Mesendoderm (in vitro differentiated cells): ENCODE results near the gene TBC1D22B.
"Not testable (repeated sequence)": the region's sequence is repeated elsewhere in the genome, so short reads cannot be mapped to it uniquely, and the experiment has no call there.

Source experiments
- DNase-seq: peaks from one replicate; pipeline ENCODE4 v3.0.0; 2013
- H2AK5ac ChIP-seq: 2 replicates; pipeline ENCODE4 v1.6.1; 2013; ENCODE audit warnings: low read length, inconsistent platforms
- H2BK120ac ChIP-seq: 2 replicates; pipeline ENCODE4 v1.6.1; 2013; ENCODE audit warnings: low read depth, mild to moderate bottlenecking, low read length, moderate library complexity, mixed read lengths
- H2BK15ac ChIP-seq: replicated peaks from 2 replicates; pipeline ENCODE4 v1.6.1; 2013; ENCODE audit warnings: low read depth, mild to moderate bottlenecking, moderate library complexity
- H2BK5ac ChIP-seq: 2 replicates; pipeline ENCODE4 v1.6.1; 2013; ENCODE audit warnings: low read length, inconsistent platforms
- H3K18ac ChIP-seq: 2 replicates; pipeline ENCODE4 v1.6.1; 2013; ENCODE audit warnings: mild to moderate bottlenecking, low read length, mixed read lengths
- H3K23ac ChIP-seq: one replicate; pipeline ENCODE4 v1.6.1; 2013; ENCODE audit warnings: low read length
- H3K27ac ChIP-seq: 2 replicates; pipeline ENCODE4 v1.5.1; 2013; ENCODE audit warnings: low read depth, mild to moderate bottlenecking, inconsistent platforms, low read length, moderate library complexity
- H3K27me3 ChIP-seq: 2 replicates; pipeline ENCODE4 v1.6.1; 2013; ENCODE audit warnings: low read length, control low read depth, mild to moderate bottlenecking, inconsistent platforms; ENCODE audit not compliant: insufficient read depth, poor library complexity
- H3K36me3 ChIP-seq: 2 replicates; pipeline ENCODE4 v1.6.1; 2013; ENCODE audit warnings: low read length, inconsistent platforms; ENCODE audit not compliant: control insufficient read depth, insufficient read depth
- H3K4ac ChIP-seq: one replicate; pipeline ENCODE4 v1.6.1; 2013; ENCODE audit warnings: low read depth, mild to moderate bottlenecking, low read length, moderate library complexity
- H3K4me1 ChIP-seq: 2 replicates; pipeline ENCODE4 v1.6.1; 2013; ENCODE audit warnings: low read depth, low read length, inconsistent platforms; ENCODE audit not compliant: control insufficient read depth
- H3K4me2 ChIP-seq: 2 replicates; pipeline ENCODE4 v1.6.1; 2013; ENCODE audit warnings: low read length
- H3K4me3 ChIP-seq: 2 replicates; pipeline ENCODE4 v1.5.1; 2013; ENCODE audit warnings: mild to moderate bottlenecking, low read length
- H3K56ac ChIP-seq: one replicate; pipeline ENCODE4 v1.6.1; 2013; ENCODE audit warnings: low read length
- H3K79me1 ChIP-seq: 2 replicates; pipeline ENCODE4 v1.6.1; 2013; ENCODE audit warnings: low read length, inconsistent platforms
- H3K79me2 ChIP-seq: 2 replicates; pipeline ENCODE4 v1.6.1; 2013; ENCODE audit warnings: mild to moderate bottlenecking, low read length; ENCODE audit not compliant: control insufficient read depth, insufficient read depth
- H3K9ac ChIP-seq: 2 replicates; pipeline ENCODE4 v1.6.1; 2013; ENCODE audit warnings: low read length, inconsistent platforms
- H4K5ac ChIP-seq: one replicate; pipeline ENCODE4 v1.6.1; 2013; ENCODE audit warnings: low read length
- H4K8ac ChIP-seq: one replicate; pipeline ENCODE4 v1.6.1; 2013; ENCODE audit warnings: low read depth, mild to moderate bottlenecking, control low read depth, low read length, moderate library complexity
- WGBS: extraction: QIAGEN DNeasy Blood & Tissue Kit; methylation state at CpG from one replicate; pipeline ENCODE4 v1.1.7; 2013; ENCODE audit warnings: low lambda C conversion rate, missing lambda C conversion rate; ENCODE audit not compliant: insufficient coverage; ENCODE audit errors: extremely low coverage; 5-methylcytosine and 5-hydroxymethylcytosine counted together

The TBC1D22B gene

GRCh38 chr6:37288247-37288646 is 30.7 kb downstream of the TBC1D22B start:
- Histone ChIP-seq H3K4ac (no peak overlapping the region), H4K8ac (no peak overlapping the region), H4K5ac (no peak overlapping the region), H3K79me1 (no peaks in the 10 kb centered on the region), H2BK120ac (no peak overlapping the region), H2AK5ac (no peak overlapping the region), H2BK5ac (no peak overlapping the region), H3K27ac (no peak overlapping the region), H2BK15ac (no peak overlapping the region), H3K23ac (no peak overlapping the region), H3K4me3 (no peak overlapping the region), H3K4me1 (no peaks in the 10 kb centered on the region), H3K36me3 (peaks cover 10% of the 10 kb centered on the region), H3K4me2 (no peak overlapping the region), H3K79me2 (no peaks in the 10 kb centered on the region), H3K18ac (no peak overlapping the region), H3K56ac (no peak overlapping the region), H3K27me3 (no peaks in the 10 kb centered on the region), H3K9ac (no peak overlapping the region)
- no peak for DNase-seq
- no CpG with 5 or more reads among the region's 2 CpGs for WGBS

GRCh38 chr6:37289931-37290330 is 32.4 kb downstream of the TBC1D22B start:
- H2AK5ac ChIP-seq: no peak overlapping the region
- no peak overlapping the region for H2BK120ac ChIP-seq
- DNase-seq: peak; percentile 27
- no peaks in the 10 kb centered on the region for H3K27me3 ChIP-seq
- no peaks in the 10 kb centered on the region for H3K79me2 ChIP-seq
- H2BK15ac ChIP-seq: no peak overlapping the region
- H4K5ac ChIP-seq: no peak overlapping the region
- no peak overlapping the region for H3K4me2 ChIP-seq
- H3K79me1 ChIP-seq: no peaks in the 10 kb centered on the region
- H3K4me3 ChIP-seq: no peak overlapping the region
- no CpG with 5 or more reads among the region's 3 CpGs for WGBS
- H4K8ac ChIP-seq: no peak overlapping the region
- H3K36me3 ChIP-seq: peaks cover 4% of the 10 kb centered on the region
- H3K4me1 ChIP-seq: no peaks in the 10 kb centered on the region
- no peak overlapping the region for H3K9ac ChIP-seq
- no peak overlapping the region for H3K27ac ChIP-seq
- no peak overlapping the region for H2BK5ac ChIP-seq
- H3K56ac ChIP-seq: no peak overlapping the region
- no peak overlapping the region for H3K4ac ChIP-seq
- H3K23ac ChIP-seq: no peak overlapping the region
- no peak overlapping the region for H3K18ac ChIP-seq

- H3K9ac ChIP-seq: no peak overlapping the region
- H3K4me2 ChIP-seq: no peak overlapping the region
- no peak overlapping the region for H3K23ac ChIP-seq
- H2BK120ac ChIP-seq: no peak overlapping the region
- no peaks in the 10 kb centered on the region for H3K79me1 ChIP-seq
- H3K4ac ChIP-seq: no peak overlapping the region
- no peak overlapping the region for H3K27ac ChIP-seq
- no peak overlapping the region for H3K18ac ChIP-seq
- H2BK5ac ChIP-seq: no peak overlapping the region
- no peak overlapping the region for H4K5ac ChIP-seq
- H2BK15ac ChIP-seq: no peak overlapping the region
- no peak overlapping the region for H3K56ac ChIP-seq
- H2AK5ac ChIP-seq: no peak overlapping the region
- DNase-seq: no peak
- peaks cover 4% of the 10 kb centered on the region for H3K36me3 ChIP-seq
- H3K27me3 ChIP-seq: no peaks in the 10 kb centered on the region
- no peaks in the 10 kb centered on the region for H3K4me1 ChIP-seq
- H3K4me3 ChIP-seq: no peak overlapping the region
- no peak overlapping the region for H4K8ac ChIP-seq
- H3K79me2 ChIP-seq: no peaks in the 10 kb centered on the region
Measured at GRCh38 chr6:37293426-37293825, 35.9 kb downstream of the TBC1D22B start.

DNA sequence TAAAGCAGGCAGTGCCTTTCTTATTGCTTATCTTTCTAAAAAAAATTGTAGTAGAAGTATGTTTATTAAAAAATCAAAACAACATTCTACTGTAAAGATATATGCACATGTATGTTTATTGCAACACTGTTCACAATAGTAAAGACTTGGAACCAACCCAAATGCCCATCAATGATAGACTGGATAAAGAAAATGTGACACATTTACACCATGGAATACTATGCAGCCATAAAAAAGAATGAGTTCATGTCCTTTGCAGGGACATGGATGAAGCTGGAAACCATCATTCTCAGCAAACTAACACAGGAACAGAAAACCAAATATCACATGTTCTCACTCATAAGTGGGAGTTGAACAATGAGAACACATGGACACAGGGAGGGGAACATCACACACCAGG is 40.1 kb downstream of the TBC1D22B start:
- not testable (repeated sequence) for DNase-seq, H3K4me3 ChIP-seq, H2BK120ac ChIP-seq, H3K56ac ChIP-seq, H3K79me1 ChIP-seq, H3K23ac ChIP-seq, H3K79me2 ChIP-seq, H3K4me1 ChIP-seq, H3K9ac ChIP-seq, H2BK5ac ChIP-seq, H3K4me2 ChIP-seq, H3K27ac ChIP-seq, H2AK5ac ChIP-seq, H4K5ac ChIP-seq, H4K8ac ChIP-seq, H3K4ac ChIP-seq, H3K36me3 ChIP-seq, H3K18ac ChIP-seq, H3K27me3 ChIP-seq, H2BK15ac ChIP-seq

GRCh38 chr6:37298958-37299357 is 41.4 kb downstream of the TBC1D22B start:
- Histone ChIP-seq H3K4me2 (no peak overlapping the region), H4K5ac (no peak overlapping the region), H3K36me3 (no peaks in the 10 kb centered on the region), H3K23ac (no peak overlapping the region), H3K9ac (no peak overlapping the region), H3K79me1 (no peaks in the 10 kb centered on the region), H3K27me3 (no peaks in the 10 kb centered on the region), H3K27ac (no peak overlapping the region), H3K79me2 (no peaks in the 10 kb centered on the region), H2BK5ac (no peak overlapping the region), H3K4me1 (no peaks in the 10 kb centered on the region), H3K4me3 (no peak overlapping the region), H2AK5ac (no peak overlapping the region), H3K56ac (no peak overlapping the region), H4K8ac (no peak overlapping the region), H3K4ac (no peak overlapping the region), H3K18ac (no peak overlapping the region), H2BK120ac (no peak overlapping the region), H2BK15ac (no peak overlapping the region)
- no peak for DNase-seq

DNA sequence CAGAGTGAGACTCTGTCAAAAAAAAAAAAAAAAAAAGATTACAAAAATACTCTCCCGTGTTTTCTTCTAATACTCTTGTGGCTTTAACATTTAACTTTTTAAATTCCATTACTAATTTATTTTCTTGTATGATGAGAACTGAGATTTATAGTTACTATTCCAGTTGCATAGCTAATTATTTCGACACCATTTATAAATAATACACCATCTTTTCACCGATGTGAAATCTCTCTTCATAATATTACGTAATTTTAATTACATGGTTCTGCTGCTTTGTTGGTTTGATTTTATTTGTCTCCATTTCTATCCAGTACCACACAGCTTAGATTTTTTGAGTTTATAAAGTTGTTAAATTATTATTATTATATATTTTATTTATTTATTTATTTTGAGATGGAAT is 42.4 kb downstream of the TBC1D22B start:
- H2BK120ac ChIP-seq: no peak overlapping the region
- no peak for DNase-seq
- H3K56ac ChIP-seq: no peak overlapping the region
- no peaks in the 10 kb centered on the region for H3K36me3 ChIP-seq
- H3K4me1 ChIP-seq: no peaks in the 10 kb centered on the region
- no peak overlapping the region for H3K4me3 ChIP-seq
- no peak overlapping the region for H3K4ac ChIP-seq
- H3K27me3 ChIP-seq: no peaks in the 10 kb centered on the region
- H2BK15ac ChIP-seq: no peak overlapping the region
- no peaks in the 10 kb centered on the region for H3K79me2 ChIP-seq
- no peak overlapping the region for H3K23ac ChIP-seq
- H3K79me1 ChIP-seq: no peaks in the 10 kb centered on the region
- no peak overlapping the region for H3K27ac ChIP-seq
- no peak overlapping the region for H4K8ac ChIP-seq
- H3K18ac ChIP-seq: no peak overlapping the region
- H2AK5ac ChIP-seq: no peak overlapping the region
- H4K5ac ChIP-seq: no peak overlapping the region
- no peak overlapping the region for H2BK5ac ChIP-seq
- 100% methylated on average over 3 of the region's 4 CpGs for WGBS
- no peak overlapping the region for H3K4me2 ChIP-seq
- H3K9ac ChIP-seq: no peak overlapping the region
